Neuron (in vitro differentiated cells): ENCODE measurements around the gene SEMA4C.
A peak's percentile ranks its signal among the peaks of the same experiment; 100 is the strongest.
"Not testable (repeated sequence)": the region's sequence is repeated elsewhere in the genome, so short reads cannot be mapped to it uniquely, and the experiment has no call there.

ENCODE experiments used
- H2AFZ ChIP-seq: one replicate; pipeline ENCODE4 v1.6.1; 2013; ENCODE audit warnings: low read depth, mild to moderate bottlenecking, inconsistent platforms, low read length, moderate library complexity
- H3K27me3 ChIP-seq: one replicate; pipeline ENCODE4 v1.6.1; 2013; ENCODE audit warnings: low read length; ENCODE audit not compliant: insufficient read depth
- H3K36me3 ChIP-seq: one replicate; pipeline ENCODE4 v1.6.1; 2013; ENCODE audit warnings: low read length; ENCODE audit not compliant: insufficient read depth
- H3K4me1 ChIP-seq: one replicate; pipeline ENCODE4 v1.6.1; 2013; ENCODE audit warnings: low read length; ENCODE audit not compliant: insufficient read depth
- H3K4me3 ChIP-seq: 2 replicates; pipeline ENCODE4 v1.5.1; 2013; ENCODE audit warnings: mild to moderate bottlenecking, low read length, moderate library complexity
- H3K9me3 ChIP-seq: one replicate; pipeline ENCODE4 v1.6.1; 2013; ENCODE audit warnings: low read length

The SEMA4C gene

DNA sequence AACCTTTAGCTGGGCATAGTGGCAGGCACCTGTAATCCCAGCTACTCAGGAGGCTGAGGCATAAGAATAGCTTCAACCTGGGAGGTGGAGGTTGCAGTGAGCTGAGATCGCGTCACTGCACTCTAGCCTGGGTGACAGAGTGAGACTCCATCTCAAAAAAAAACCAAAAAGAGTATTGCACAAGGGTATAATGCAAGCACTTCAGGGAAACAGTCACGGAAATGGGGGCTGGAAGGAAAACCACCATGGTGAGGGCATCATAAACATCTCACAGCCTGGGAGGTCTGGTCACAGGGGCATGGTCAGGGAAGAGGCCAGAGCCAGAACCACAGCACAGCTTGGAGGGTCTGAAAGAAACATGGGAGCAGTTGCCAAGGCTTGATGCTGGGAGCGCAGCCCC is 6.8 kb downstream of the SEMA4C start:
- Histone ChIP-seq H3K4me1 (peaks cover 20% of the 10 kb centered on the region), H3K36me3 (peaks cover 72% of the 10 kb centered on the region)
- H3K4me3 ChIP-seq, H3K27me3 ChIP-seq, H2AFZ ChIP-seq, H3K9me3 ChIP-seq: not testable (repeated sequence)

DNA sequence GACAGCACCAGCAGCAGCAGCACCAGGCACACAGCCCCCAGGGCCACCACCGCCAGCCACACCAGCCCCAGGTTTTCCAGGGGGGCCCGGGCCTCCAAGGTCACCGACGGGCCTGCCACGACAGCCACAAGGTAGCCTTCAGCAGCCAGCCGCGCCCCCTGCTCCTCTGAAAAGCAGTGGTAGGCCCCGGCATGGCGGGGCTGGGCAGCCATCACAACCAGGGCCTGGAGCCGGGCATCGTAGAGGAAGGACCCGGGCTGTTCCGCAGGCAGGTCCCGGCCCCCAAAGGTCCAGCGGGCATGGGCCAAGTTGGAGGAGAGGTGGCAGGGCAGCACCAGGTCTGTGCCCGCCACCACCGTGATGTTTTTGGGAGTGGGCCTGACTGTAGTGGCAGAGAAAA is 8.8 kb downstream of the SEMA4C start:
- Histone ChIP-seq H3K4me1 (peaks cover 18% of the 10 kb centered on the region), H3K27me3 (no peaks in the 10 kb centered on the region), H3K4me3 (no peak overlapping the region), H3K9me3 (no peaks in the 10 kb centered on the region), H2AFZ (no peak overlapping the region), H3K36me3 (peaks cover 56% of the 10 kb centered on the region)

DNA sequence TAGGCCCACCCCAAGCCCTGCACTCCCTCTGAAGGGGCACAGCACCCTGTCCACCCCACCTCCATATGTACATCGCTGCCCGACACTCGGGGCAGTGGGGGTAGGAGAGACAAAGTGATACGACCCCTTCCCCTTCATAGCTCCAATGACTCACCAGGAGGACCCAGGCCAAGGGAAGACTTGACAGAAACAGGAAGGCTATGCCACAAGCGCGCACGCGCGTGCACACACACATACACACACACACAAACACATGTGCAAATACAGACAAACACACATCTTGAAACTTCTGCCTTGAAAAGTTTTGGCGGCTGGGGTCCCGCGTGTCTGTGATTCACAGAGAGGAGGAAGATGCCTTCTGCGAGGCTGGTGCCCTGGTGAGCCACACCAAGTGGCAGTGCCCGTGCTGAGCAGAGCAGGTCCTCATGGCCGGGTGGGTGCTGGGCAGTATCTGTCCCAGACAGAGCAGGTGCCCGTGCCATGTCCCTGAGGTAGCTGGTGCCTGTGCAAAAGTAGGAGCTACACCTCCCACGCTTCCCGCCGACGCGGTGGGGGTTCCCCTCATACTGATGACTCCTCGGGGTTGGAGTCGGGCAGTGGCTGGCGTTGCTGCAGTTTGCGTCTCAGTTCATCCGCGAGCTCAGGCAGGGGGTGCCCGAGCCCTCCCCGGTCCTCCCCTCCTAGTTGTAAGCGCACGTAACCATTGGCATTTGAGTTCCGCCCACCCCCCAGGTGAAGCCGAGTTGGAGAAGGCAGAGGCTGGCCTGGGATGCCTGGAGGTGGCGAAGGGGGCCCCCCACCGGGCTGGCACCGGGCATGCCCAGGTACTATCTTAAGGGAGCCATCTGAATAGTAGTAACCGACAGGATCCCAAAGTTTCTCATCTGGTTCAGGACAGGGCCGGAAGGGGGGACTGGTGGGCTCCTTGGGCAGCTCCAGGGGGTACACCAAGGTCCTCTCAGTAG is 9.5 kb downstream of the SEMA4C start:
- H3K36me3 ChIP-seq: peaks cover 49% of the 10 kb centered on the region
- no peaks in the 10 kb centered on the region for H3K9me3 ChIP-seq
- H3K4me1 ChIP-seq: peaks cover 18% of the 10 kb centered on the region
- H2AFZ ChIP-seq: no peak overlapping the region
- no peaks in the 10 kb centered on the region for H3K27me3 ChIP-seq
- no peak overlapping the region for H3K4me3 ChIP-seq

DNA sequence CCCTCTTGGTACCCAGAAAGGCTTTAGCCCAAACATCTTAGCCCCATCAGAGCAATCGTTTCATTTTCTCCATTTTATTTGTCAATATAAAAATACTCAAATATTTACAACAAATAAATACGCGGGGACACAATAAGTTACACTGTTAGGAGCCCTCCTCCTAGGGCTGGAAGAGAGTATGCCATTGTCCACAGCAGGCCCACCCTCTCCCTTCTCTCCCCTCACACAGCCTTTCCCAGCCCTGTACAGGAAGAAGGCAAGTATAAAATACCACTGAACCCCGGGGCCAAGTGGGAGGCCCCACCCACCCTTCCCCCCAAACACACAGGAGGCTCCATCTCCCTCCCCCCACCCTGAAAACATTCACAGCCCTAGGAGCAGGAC is 10.2 kb downstream of the SEMA4C start:
- Histone ChIP-seq H3K4me1 (peaks cover 18% of the 10 kb centered on the region), H3K4me3 (no peak overlapping the region), H2AFZ (no peak overlapping the region), H3K9me3 (no peaks in the 10 kb centered on the region), H3K27me3 (no peaks in the 10 kb centered on the region), H3K36me3 (peaks cover 42% of the 10 kb centered on the region)

DNA sequence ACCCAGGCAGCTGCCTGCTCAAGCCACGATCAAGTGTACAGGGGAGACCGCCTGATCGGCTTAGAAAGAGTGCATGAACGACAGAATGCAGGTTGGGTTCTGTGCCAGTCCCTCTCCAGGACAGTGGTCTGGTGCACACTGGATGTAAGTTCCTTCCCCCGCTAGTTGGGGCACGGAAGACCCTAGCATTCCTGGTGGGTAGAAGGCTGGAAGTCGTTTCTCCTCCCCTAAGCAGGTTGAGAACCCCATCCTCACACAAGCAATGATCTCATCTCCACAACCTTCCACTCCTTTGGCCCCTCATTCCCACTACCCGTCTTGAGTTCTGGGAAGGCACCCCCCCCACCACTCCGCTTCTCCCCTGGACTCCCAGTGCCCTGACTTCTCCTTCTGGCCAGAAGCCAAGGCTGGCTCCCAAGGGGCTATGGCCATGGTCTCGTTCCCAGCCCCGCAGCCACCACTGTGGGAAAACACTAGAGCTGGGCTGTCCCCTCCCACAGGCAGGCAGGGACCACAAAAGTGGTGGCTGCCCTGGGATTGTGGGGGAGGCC is 10.7 kb downstream of the SEMA4C start:
- Histone ChIP-seq H2AFZ (no peak overlapping the region), H3K36me3 (peaks cover 37% of the 10 kb centered on the region), H3K27me3 (no peaks in the 10 kb centered on the region), H3K9me3 (no peaks in the 10 kb centered on the region), H3K4me1 (peaks cover 18% of the 10 kb centered on the region), H3K4me3 (no peak overlapping the region)

DNA sequence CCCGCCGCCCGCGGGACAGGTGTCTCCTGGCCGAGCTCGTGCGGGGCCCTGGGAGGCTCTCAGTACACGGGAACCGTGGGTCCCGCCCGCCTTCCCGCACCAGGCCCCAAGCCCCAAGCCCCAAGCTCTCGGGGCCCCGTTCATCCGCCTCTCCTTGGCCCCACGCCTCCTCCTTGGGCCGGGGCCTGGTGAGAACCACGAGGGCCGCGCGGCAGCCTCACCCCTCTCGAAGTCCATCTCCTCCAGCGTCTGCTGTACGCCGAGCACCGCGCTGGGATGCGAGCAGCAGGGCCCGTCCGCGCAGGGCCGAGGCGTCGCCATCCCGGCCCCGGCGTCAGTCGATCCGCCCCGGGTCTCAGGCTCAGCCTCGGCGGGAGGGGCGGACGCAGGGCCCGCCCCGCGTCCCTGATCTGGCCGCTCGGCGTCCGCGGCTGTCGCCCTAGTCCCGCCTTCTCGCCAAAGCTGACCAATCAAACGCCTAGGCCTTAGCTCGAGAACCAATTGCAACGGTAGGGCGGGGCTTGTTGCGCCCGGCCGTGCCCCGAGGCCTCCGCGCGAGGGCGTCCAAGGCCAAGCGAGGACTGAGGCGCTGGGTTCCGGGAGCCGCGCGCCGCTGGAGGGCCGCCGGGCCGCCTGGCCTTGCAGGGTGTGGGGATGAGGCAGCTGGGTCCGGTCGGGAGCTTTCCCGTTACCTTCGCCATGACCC is 12.1 kb downstream of the SEMA4C start, which contains the start of gene ANKRD39:
Gene ANKRD39 (minus strand): TSS at position 350 of the 706 bp plus-strand sequence. CDS start 29 bp downstream, at position 321.
- Histone ChIP-seq H3K4me3 (peak within 1 kb of the TSS; percentile 73), H3K27me3 (no peaks in the 10 kb centered on the region), H3K4me1 (peaks cover 18% of the 10 kb centered on the region), H3K36me3 (peaks cover 31% of the 10 kb centered on the region), H3K9me3 (no peaks in the 10 kb centered on the region), H2AFZ (peak within 1 kb of the TSS; percentile 82)

DNA sequence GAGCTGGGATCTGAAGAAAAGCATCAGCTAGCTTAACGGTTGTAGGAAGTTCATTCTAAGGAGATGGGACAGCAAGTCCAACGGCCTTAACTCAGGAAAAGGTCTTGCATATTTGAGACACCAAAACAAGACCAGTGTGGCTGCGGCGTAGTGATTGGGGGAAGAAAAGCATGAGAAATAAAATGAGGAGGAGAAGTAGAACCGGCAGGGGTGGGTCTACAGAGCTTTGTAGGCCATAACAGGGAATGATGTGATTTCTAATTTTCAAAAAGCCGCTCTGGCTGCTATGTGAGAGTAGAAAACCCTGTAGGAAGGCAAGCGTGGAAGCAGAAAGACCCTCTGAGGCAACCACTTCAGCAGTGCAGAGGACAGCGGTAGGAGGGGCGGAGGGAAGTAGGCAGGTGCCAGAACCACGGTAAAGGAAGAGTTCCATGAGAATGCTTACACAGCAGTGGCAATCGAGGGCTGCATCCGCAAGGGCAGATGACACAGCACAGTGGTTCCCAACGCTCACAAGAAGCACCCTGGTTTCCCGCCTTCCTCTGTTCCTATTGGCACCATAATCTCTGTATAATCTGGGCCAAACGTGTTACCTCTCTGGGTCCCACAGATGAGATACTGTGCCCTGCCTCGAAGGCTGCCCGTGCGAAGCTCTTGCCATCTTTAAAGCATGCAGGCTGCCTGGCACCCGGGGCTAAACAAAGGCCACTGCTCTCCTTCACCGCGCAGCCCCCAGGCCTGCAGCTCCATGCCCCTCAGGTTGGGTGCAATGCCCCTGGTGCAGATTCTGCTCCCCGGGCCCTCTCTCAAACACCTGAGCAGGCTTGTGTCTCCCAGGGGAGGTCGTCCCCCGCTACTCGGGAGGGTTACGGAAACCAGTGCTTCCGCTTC is 12.9 kb downstream of the SEMA4C start:
- H3K4me1 ChIP-seq: peaks cover 18% of the 10 kb centered on the region
- H3K36me3 ChIP-seq: peaks cover 30% of the 10 kb centered on the region
- H3K27me3 ChIP-seq: no peaks in the 10 kb centered on the region
- H3K4me3 ChIP-seq: peak overlapping the region; percentile 73
- peak overlapping the region; percentile 82 for H2AFZ ChIP-seq
- no peaks in the 10 kb centered on the region for H3K9me3 ChIP-seq

DNA sequence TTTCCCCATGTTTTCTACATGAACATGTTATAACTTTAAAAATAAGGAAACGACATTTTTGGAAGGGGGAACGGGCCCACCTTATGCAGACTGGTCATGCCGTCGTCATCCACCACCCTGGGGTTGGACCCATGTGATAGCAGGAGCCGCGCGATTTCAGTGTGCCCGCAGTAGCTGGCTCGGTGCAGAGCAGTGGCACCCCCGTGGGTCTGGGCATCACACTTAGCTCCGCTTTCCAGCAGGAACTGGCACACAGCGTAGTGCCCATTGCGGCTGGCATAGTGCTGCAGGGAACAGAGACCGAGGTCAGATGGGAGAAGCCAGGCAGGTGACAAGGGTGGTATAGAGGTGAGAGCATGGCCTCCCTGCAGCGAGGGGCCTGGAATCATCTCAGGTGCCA is 16.6 kb downstream of the SEMA4C start:
- Histone ChIP-seq H3K36me3 (peaks cover 28% of the 10 kb centered on the region), H3K27me3 (no peaks in the 10 kb centered on the region), H3K4me1 (peaks cover 15% of the 10 kb centered on the region), H3K9me3 (no peaks in the 10 kb centered on the region), H2AFZ (no peak overlapping the region), H3K4me3 (no peak overlapping the region)

DNA sequence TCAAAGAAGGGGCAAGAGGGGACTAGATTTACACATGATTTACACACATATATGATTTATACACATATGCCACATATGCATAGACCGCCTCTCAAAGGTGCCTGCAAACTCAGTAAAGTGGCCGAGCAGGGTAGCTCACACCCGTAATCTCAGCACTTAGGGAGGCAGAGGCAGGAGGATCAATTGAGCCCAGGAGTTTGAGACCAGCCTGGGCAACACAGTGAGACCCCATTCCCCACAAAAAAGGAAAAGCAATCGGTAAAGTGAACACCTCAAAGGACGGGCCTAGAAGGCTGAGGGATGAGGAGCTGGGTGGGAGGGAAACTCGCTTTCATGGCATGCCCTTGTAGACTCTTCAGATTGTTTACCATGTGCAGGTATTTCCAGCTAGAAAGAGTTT is 17.2 kb downstream of the SEMA4C start:
- peaks cover 19% of the 10 kb centered on the region for H3K4me1 ChIP-seq
- H2AFZ ChIP-seq: no peak overlapping the region
- H3K36me3 ChIP-seq: peaks cover 30% of the 10 kb centered on the region
- H3K27me3 ChIP-seq: no peaks in the 10 kb centered on the region
- H3K4me3 ChIP-seq: no peak overlapping the region
- no peaks in the 10 kb centered on the region for H3K9me3 ChIP-seq

DNA sequence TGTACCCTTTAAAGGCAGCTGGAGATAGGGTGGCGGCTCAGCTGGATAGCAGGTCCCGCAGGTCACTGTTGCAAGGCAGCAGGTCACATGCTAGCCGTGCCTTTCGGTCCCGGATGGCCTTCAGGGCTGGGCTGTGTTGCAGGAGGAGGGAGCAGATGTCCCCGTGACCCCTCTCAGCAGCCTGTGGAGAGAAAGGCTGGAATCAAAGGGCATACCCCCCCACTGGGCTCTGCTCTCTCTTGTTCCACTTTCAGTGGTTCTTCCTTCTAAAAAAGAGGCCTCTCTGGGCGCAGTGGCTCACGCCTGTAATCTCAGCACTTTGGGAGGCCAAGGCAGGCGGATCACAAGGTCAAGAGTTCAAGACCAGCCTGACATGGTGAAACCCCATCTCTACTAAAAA is 21.6 kb downstream of the SEMA4C start:
- H3K27me3 ChIP-seq: no peaks in the 10 kb centered on the region
- H3K4me1 ChIP-seq: peaks cover 8% of the 10 kb centered on the region
- H3K9me3 ChIP-seq: no peaks in the 10 kb centered on the region
- H3K4me3 ChIP-seq: no peak overlapping the region
- H3K36me3 ChIP-seq: peaks cover 33% of the 10 kb centered on the region
- H2AFZ ChIP-seq: no peak overlapping the region

DNA sequence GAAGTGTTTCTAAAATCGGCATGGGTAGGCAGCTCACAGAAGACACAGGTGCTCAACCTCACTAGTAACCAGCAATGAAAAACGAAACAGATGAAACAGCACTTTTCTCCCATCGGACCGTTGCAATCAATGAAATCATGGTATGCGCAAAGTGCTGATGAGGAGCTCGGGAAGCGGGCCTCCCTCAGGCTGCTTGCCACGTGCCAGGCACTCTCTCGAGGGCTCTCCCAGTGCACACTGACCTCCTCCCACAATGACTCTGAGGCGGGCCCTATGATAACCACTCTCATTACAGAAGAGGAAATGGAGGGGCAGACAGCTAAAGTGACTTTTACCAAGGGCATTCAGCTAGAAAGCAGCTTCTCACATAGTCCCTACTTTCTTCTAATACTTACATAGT is 22.3 kb downstream of the SEMA4C start:
- no peaks in the 10 kb centered on the region for H3K27me3 ChIP-seq
- peaks cover 28% of the 10 kb centered on the region for H3K36me3 ChIP-seq
- no peak overlapping the region for H3K4me3 ChIP-seq
- no peaks in the 10 kb centered on the region for H3K9me3 ChIP-seq
- no peak overlapping the region for H2AFZ ChIP-seq
- peaks cover 8% of the 10 kb centered on the region for H3K4me1 ChIP-seq

DNA sequence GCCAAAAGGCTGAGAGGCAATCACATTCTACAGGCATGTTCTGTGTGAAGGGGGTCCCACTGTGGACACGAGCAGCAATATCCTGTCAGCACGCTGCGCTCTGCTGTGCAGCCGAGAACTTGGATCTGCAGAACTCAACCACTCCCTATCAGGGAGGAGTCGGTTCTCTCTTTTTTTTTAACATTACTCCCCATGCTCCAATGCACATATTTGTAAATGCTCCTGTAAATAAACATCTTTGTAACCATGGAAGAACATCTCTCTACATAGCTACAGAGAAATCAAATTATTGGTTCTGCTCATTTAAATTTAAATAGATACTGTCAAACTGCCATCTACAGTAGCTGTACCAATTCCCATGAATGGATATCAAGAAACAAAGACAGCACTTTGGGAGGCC is 23.1 kb downstream of the SEMA4C start:
- Histone ChIP-seq H2AFZ (no peak overlapping the region), H3K27me3 (no peaks in the 10 kb centered on the region), H3K4me3 (no peak overlapping the region), H3K9me3 (no peaks in the 10 kb centered on the region), H3K36me3 (peaks cover 28% of the 10 kb centered on the region), H3K4me1 (peaks cover 8% of the 10 kb centered on the region)
